Endodermal cell (in vitro differentiated cells): ENCODE data around the gene REV3L. TPM values are rescaled to one million over a fixed set of nuclear protein-coding genes. Genes with fewer than 3 reads are reported as not detected.

Experiments
- DNase-seq: peaks from one replicate; pipeline ENCODE4 v3.0.0-alpha.2; 2017
- H3K27ac ChIP-seq: 2 replicates; pipeline ENCODE4 v1.5.1; 2013; ENCODE audit warnings: mild to moderate bottlenecking, low read depth, low read length, moderate library complexity
- H3K27me3 ChIP-seq: 2 replicates; pipeline ENCODE4 v1.6.1; 2013; ENCODE audit warnings: mild to moderate bottlenecking, low read length, moderate library complexity; ENCODE audit not compliant: insufficient read depth, control insufficient read depth, poor library complexity, severe bottlenecking
- H3K36me3 ChIP-seq: 2 replicates; pipeline ENCODE4 v1.7.0; 2013; ENCODE audit warnings: mild to moderate bottlenecking, low read length, moderate library complexity; ENCODE audit not compliant: control insufficient read depth, insufficient read depth
- H3K4me1 ChIP-seq: one replicate; pipeline ENCODE4 v1.7.0; 2013; ENCODE audit warnings: low read length; ENCODE audit not compliant: control insufficient read depth, insufficient read depth
- H3K4me3 ChIP-seq: 2 replicates; pipeline ENCODE4 v1.5.1; 2013; ENCODE audit warnings: mild to moderate bottlenecking, low read length, moderate library complexity
- H3K9ac ChIP-seq: 2 replicates; pipeline ENCODE4 v1.6.1; 2013; ENCODE audit warnings: mild to moderate bottlenecking, low read length, moderate library complexity; ENCODE audit not compliant: poor library complexity, severe bottlenecking; ENCODE audit errors: extremely low read depth
- H3K9me3 ChIP-seq: 2 replicates; pipeline ENCODE4 v1.6.1; 2013; ENCODE audit warnings: mild to moderate bottlenecking, low read length, moderate library complexity; ENCODE audit not compliant: control insufficient read depth
- H3K27ac Mint-ChIP-seq: 2 replicates; pipeline ENCODE4 v1.8.0; 2020; ENCODE audit warnings: mixed read lengths
- H3K27me3 Mint-ChIP-seq: 2 replicates; pipeline ENCODE4 v1.8.0; 2021; ENCODE audit warnings: mild to moderate bottlenecking, mixed read lengths; ENCODE audit not compliant: insufficient read depth
- H3K36me3 Mint-ChIP-seq: 2 replicates; pipeline ENCODE4 v1.8.0; 2020; ENCODE audit warnings: low read depth, mixed read lengths
- H3K4me1 Mint-ChIP-seq: 2 replicates; pipeline ENCODE4 v1.8.0; 2020; ENCODE audit warnings: mixed read lengths
- H3K4me3 Mint-ChIP-seq: 2 replicates; pipeline ENCODE4 v1.8.0; 2020; ENCODE audit warnings: mild to moderate bottlenecking, moderate library complexity, mixed read lengths
- H3K9me3 Mint-ChIP-seq: 2 replicates; pipeline ENCODE4 v1.8.0; 2020; ENCODE audit warnings: mild to moderate bottlenecking, mixed read lengths
- WGBS, 2 experiments: methylation state at CpG; one replicate each; pipeline versions ENCODE4 v1.1.5 to v1.1.7; 2013; ENCODE audit warnings: missing lambda C conversion rate in 2 of 2, mixed read lengths in 1 of 2; ENCODE audit not compliant: insufficient coverage in 1 of 2, insufficient read length in 1 of 2; 5-methylcytosine and 5-hydroxymethylcytosine counted together
- total RNA-seq, 2 donors: library from RNA; stranded (reverse); fragmentation: NEBNext Ultra II Directional in 1 of 2; extraction: Animal tissue kit (Norgen Biotek cat#: 25700) in 1 of 2; gene quantifications; 2 replicates in 1 of 2; 3 replicates in 1 of 2; pipeline ENCODE4 v1.2.1, GENCODE V29; 2021
- TF ChIP-seq, protein P1 (sequence below): fragments of 200-600 bp; sonication (generic); conservative IDR thresholded peaks from 2 replicates; pipeline ENCODE4 v1.5.0; 2021; ENCODE audit warnings: antibody characterized with exemption, mild to moderate bottlenecking

The REV3L gene
- total RNA-seq, 2 donors from 2014 or later = 19.2 to 28.1 TPM

DNA sequence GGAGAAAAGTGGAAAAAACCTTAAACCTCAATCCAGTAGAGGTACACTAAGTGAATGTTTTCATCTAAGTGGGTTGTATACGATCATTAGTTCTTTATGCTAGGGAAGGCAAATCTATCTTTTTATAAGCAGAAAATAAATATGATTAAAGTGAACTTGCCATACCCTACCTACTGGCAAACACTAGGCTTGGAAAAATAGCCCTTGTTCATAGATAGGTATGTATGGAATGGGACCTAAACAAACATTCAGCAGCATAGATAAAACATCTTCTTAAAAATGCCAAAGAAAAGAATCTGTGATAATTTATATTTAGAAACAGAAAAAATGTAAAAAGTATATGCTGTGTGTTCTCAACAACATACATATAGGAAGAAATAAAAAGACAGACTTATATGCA, 18.8 kb downstream of the REV3L start:
- no peaks in the 10 kb centered on the region for H3K4me1 Mint-ChIP-seq
- H3K27ac Mint-ChIP-seq = no peak overlapping the region
- no peaks in the 10 kb centered on the region for H3K27me3 Mint-ChIP-seq
- no peak for DNase-seq
- H3K9me3 ChIP-seq = peaks cover 8% of the 10 kb centered on the region
- H3K27ac ChIP-seq = no peak overlapping the region
- H3K9ac ChIP-seq = no peak overlapping the region
- TF ChIP-seq, protein P1, sequence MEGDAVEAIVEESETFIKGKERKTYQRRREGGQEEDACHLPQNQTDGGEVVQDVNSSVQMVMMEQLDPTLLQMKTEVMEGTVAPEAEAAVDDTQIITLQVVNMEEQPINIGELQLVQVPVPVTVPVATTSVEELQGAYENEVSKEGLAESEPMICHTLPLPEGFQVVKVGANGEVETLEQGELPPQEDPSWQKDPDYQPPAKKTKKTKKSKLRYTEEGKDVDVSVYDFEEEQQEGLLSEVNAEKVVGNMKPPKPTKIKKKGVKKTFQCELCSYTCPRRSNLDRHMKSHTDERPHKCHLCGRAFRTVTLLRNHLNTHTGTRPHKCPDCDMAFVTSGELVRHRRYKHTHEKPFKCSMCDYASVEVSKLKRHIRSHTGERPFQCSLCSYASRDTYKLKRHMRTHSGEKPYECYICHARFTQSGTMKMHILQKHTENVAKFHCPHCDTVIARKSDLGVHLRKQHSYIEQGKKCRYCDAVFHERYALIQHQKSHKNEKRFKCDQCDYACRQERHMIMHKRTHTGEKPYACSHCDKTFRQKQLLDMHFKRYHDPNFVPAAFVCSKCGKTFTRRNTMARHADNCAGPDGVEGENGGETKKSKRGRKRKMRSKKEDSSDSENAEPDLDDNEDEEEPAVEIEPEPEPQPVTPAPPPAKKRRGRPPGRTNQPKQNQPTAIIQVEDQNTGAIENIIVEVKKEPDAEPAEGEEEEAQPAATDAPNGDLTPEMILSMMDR = no peak
- H3K9me3 Mint-ChIP-seq = peaks cover 10% of the 10 kb centered on the region
- no peak overlapping the region for H3K4me3 ChIP-seq
- no peaks in the 10 kb centered on the region for H3K4me1 ChIP-seq
- peaks cover 31% of the 10 kb centered on the region for H3K36me3 ChIP-seq
- no peaks in the 10 kb centered on the region for H3K27me3 ChIP-seq
- no peak overlapping the region for H3K4me3 Mint-ChIP-seq
- 100% methylated on average over 1 of the region's 1 CpG; no CpG with 5 or more reads in 1 of the 2 experiments for WGBS, 2 experiments
- peaks cover 12% of the 10 kb centered on the region for H3K36me3 Mint-ChIP-seq

DNA sequence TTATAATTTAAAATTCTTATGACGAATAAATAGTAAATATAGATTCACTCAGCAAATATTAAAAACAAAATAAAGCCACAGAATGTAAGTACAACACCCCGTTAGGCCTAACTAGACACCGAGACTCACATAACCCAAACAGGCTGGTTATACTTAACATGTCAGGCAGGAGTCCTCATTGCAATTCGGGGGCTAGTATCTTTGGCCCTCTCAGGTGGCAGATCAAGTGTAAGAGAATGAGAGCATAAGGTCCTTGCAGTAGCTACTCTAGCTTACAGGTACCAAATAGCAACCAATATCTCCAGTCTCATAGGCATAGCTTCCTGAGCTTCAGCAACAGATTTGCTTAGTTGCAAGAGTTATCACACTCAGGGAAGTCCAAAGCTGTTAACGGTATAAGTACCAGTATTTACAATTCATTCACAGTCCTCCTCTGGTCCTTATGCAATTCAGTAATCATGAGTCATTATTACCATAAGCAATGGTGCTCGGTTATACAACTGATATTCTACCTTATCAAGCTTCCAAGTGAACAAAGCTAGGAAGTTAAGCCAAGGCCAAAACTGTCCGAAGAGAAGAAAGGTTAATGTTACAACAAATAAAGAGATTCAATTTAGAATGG, 20.1 kb downstream of the REV3L start:
- TF ChIP-seq, protein P1 = peak; percentile 24
- 84 to 93% methylated on average over 4 to 7 of the region's 7 CpGs for whole genome bisulfite sequencing, 2 experiments
- no peaks in the 10 kb centered on the region for H3K4me1 ChIP-seq
- no peaks in the 10 kb centered on the region for H3K4me1 Mint-ChIP-seq
- H3K4me3 Mint-ChIP-seq = no peak overlapping the region
- no peak overlapping the region for H3K27ac ChIP-seq
- H3K9me3 Mint-ChIP-seq = peaks cover 22% of the 10 kb centered on the region
- no peak overlapping the region for H3K27ac Mint-ChIP-seq
- DNase-seq = no peak
- H3K36me3 ChIP-seq = peaks cover 38% of the 10 kb centered on the region
- no peak overlapping the region for H3K4me3 ChIP-seq
- peaks cover 24% of the 10 kb centered on the region for H3K36me3 Mint-ChIP-seq
- no peaks in the 10 kb centered on the region for H3K27me3 Mint-ChIP-seq
- H3K9ac ChIP-seq = no peak overlapping the region
- H3K27me3 ChIP-seq = no peaks in the 10 kb centered on the region
- H3K9me3 ChIP-seq = peaks cover 19% of the 10 kb centered on the region

DNA sequence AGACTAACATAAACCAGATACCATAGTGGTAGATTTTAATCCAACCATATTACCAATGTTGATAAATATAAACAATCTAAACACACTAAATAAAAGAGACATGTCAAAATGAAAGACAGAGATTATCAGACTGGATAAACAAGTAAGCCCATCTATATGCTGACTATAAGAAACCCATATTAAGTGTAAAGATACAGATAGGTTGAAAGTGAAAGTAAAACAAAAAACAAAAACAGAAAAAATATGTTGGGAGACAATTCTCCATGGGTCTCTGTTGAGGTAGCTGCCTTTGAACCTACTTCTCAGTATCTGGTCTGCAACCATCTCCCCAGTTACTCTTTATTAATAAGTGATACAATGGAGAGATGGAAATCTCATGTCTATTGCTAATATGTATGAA, 21.2 kb downstream of the REV3L start:
- peaks cover 24% of the 10 kb centered on the region for H3K36me3 Mint-ChIP-seq
- no peaks in the 10 kb centered on the region for H3K27me3 ChIP-seq
- H3K4me3 Mint-ChIP-seq = no peak overlapping the region
- no peak overlapping the region for H3K27ac Mint-ChIP-seq
- peaks cover 24% of the 10 kb centered on the region for H3K9me3 Mint-ChIP-seq
- H3K36me3 ChIP-seq = peaks cover 38% of the 10 kb centered on the region
- H3K9me3 ChIP-seq = peaks cover 19% of the 10 kb centered on the region
- no peak overlapping the region for H3K4me3 ChIP-seq
- peaks cover 2% of the 10 kb centered on the region for H3K27me3 Mint-ChIP-seq
- no peaks in the 10 kb centered on the region for H3K4me1 Mint-ChIP-seq
- TF ChIP-seq, protein P1 = no peak
- no peak overlapping the region for H3K9ac ChIP-seq
- no peak overlapping the region for H3K27ac ChIP-seq
- H3K4me1 ChIP-seq = no peaks in the 10 kb centered on the region
- DNase-seq = no peak
